ENCODE results near the gene FAM217B.

The FAM217B gene

GRCh38 chr20:59940129-59940955, at the start of gene FAM217B, which contains the start of gene PPP1R3D:
FAM217B (plus strand) TSS chr20:59940389; CDS start chr20:59943944, 3,555 bp downstream.
PPP1R3D (minus strand) TSS chr20:59940305; CDS start chr20:59939931, 374 bp downstream.
- DNase-seq (ENCODE audit: low read depth in 2 of 2), result peak; percentile 72 to 87

GRCh38 chr20:59891581-59891980, 48.6 kb upstream of the FAM217B start:
- no peak for DNase-seq (ENCODE audit: low read depth in 2 of 2)

- DNase-seq (ENCODE audit: low read depth in 2 of 2), result no peak
These were observed 44.3 kb upstream of the FAM217B start for GRCh38 chr20:59895908-59896307.

- no peak for DNase-seq (ENCODE audit: low read depth in 2 of 2)
These were observed 37.7 kb upstream of the FAM217B start for GRCh38 chr20:59902470-59902869.

GRCh38 chr20:59903621-59904020, 36.6 kb upstream of the FAM217B start:
- DNase-seq (ENCODE audit: low read depth in 2 of 2), result no peak

GRCh38 chr20:59908855-59909254, 31.3 kb upstream of the FAM217B start:
- DNase-seq (ENCODE audit: low read depth in 2 of 2), result no peak

GRCh38 chr20:59911041-59911440, 29.1 kb upstream of the FAM217B start:
- no peak for DNase-seq (ENCODE audit: low read depth in 2 of 2)

- DNase-seq (ENCODE audit: low read depth in 2 of 2), result no peak
These were observed 27.6 kb upstream of the FAM217B start for GRCh38 chr20:59912609-59913008.

- DNase-seq (ENCODE audit: low read depth in 2 of 2), result no peak
These were observed 19.2 kb upstream of the FAM217B start for GRCh38 chr20:59920944-59921343.

- no peak for DNase-seq (ENCODE audit: low read depth in 2 of 2)
These were observed 16.7 kb upstream of the FAM217B start for GRCh38 chr20:59923514-59923913.

GRCh38 chr20:59925359-59925758, 14.8 kb upstream of the FAM217B start:
- DNase-seq (ENCODE audit: low read depth in 2 of 2), result no peak

- DNase-seq (ENCODE audit: low read depth in 2 of 2), result no peak
These were observed 14.3 kb upstream of the FAM217B start for GRCh38 chr20:59925899-59926298.

GRCh38 chr20:59931511-59932312, 8.5 kb upstream of the FAM217B start:
- no peak for DNase-seq (ENCODE audit: low read depth in 2 of 2)

- DNase-seq (ENCODE audit: low read depth in 2 of 2), result no peak
These were observed 7.4 kb upstream of the FAM217B start for GRCh38 chr20:59932616-59933295.

- DNase-seq (ENCODE audit: low read depth in 2 of 2), result peak; percentile 43 to 61
These were observed 6.8 kb upstream of the FAM217B start, which contains the start of gene SYCP2 for GRCh38 chr20:59933296-59933848. SYCP2 (minus strand) TSS chr20:59933637; CDS start chr20:59922413, 11,224 bp downstream.

GRCh38 chr20:59933849-59934585, 6.2 kb upstream of the FAM217B start:
- peak; percentile 41 to 64 for DNase-seq (ENCODE audit: low read depth in 2 of 2)

GRCh38 chr20:59935457-59936185, 4.6 kb upstream of the FAM217B start:
- DNase-seq (ENCODE audit: low read depth in 2 of 2), result no peak

GRCh38 chr20:59936409-59936808, 3.8 kb upstream of the FAM217B start:
- DNase-seq (ENCODE audit: low read depth in 2 of 2), result no peak

- no peak for DNase-seq (ENCODE audit: low read depth in 2 of 2)
These were observed 3.0 kb upstream of the FAM217B start for GRCh38 chr20:59937150-59937549.

- no peak for DNase-seq (ENCODE audit: low read depth in 2 of 2)
These were observed 2.0 kb upstream of the FAM217B start for GRCh38 chr20:59938221-59938620.

Data from stimulated activated CD8-positive, alpha-beta memory T cell treated with anti-CD3 and anti-CD28 coated beads, Interleukin-7, amount 100 ng/mL, for 4 hours (primary cell).